ENCODE data around the gene BTN1A1.
"Not testable (repeated sequence)": the region's sequence is repeated elsewhere in the genome, so short reads cannot be mapped to it uniquely, and the experiment has no call there.

BTN1A1 gene

GRCh38 chr6:26516481-26517427 lies 16.7 kb downstream of the BTN1A1 start:
- no peak for DNase-seq (ENCODE audit: low spot score)

- DNase-seq (ENCODE audit: low spot score), result no peak
Measured at GRCh38 chr6:26519359-26519758, 19.3 kb downstream of the BTN1A1 start.

- DNase-seq (ENCODE audit: low spot score), result no peak
Measured at GRCh38 chr6:26520237-26520849, 20.2 kb downstream of the BTN1A1 start.

GRCh38 chr6:26520850-26521599 lies 20.9 kb downstream of the BTN1A1 start:
- peak; percentile 92 for DNase-seq (ENCODE audit: low spot score)

GRCh38 chr6:26521600-26522391 lies 21.7 kb downstream of the BTN1A1 start:
- peak; percentile 67 for DNase-seq (ENCODE audit: low spot score)

GRCh38 chr6:26522486-26523228 lies 22.6 kb downstream of the BTN1A1 start:
- not testable (repeated sequence) for DNase-seq (ENCODE audit: low spot score)

- not testable (repeated sequence) for DNase-seq (ENCODE audit: low spot score)
Measured at GRCh38 chr6:26524314-26524713, 24.2 kb downstream of the BTN1A1 start.

- no peak for DNase-seq (ENCODE audit: low spot score)
Measured at GRCh38 chr6:26524722-26525370, 24.7 kb downstream of the BTN1A1 start.

- DNase-seq (ENCODE audit: low spot score), result no peak
Measured at GRCh38 chr6:26525838-26526237, 25.7 kb downstream of the BTN1A1 start.

- DNase-seq (ENCODE audit: low spot score), result no peak
Measured at GRCh38 chr6:26526928-26527327, 26.8 kb downstream of the BTN1A1 start.

GRCh38 chr6:26530203-26530602 lies 30.1 kb downstream of the BTN1A1 start:
- no peak for DNase-seq (ENCODE audit: low spot score)

GRCh38 chr6:26531897-26532296 lies 31.8 kb downstream of the BTN1A1 start:
- DNase-seq (ENCODE audit: low spot score), result no peak

- peak; percentile 63 for DNase-seq (ENCODE audit: low spot score)
Measured at GRCh38 chr6:26532699-26533531, 32.8 kb downstream of the BTN1A1 start.

GRCh38 chr6:26533532-26533931 lies 33.4 kb downstream of the BTN1A1 start:
- no peak for DNase-seq (ENCODE audit: low spot score)

- DNase-seq (ENCODE audit: low spot score), result no peak
Measured at GRCh38 chr6:26534681-26535465, 34.8 kb downstream of the BTN1A1 start.

- no peak for DNase-seq (ENCODE audit: low spot score)
Measured at GRCh38 chr6:26536571-26537159, 36.6 kb downstream of the BTN1A1 start.

- peak; percentile 72 for DNase-seq (ENCODE audit: low spot score)
Measured at GRCh38 chr6:26537160-26537845, 37.2 kb downstream of the BTN1A1 start.

All from hepatic stellate cell (primary cell).